ENCODE results near the gene TMEM156.
A peak's percentile ranks its signal among the peaks of the same experiment; 100 is the strongest.
"Not testable (repeated sequence)": the region's sequence is repeated elsewhere in the genome, so short reads cannot be mapped to it uniquely, and the experiment has no call there.

TMEM156 gene

GRCh38 chr4:39026096-39026495 is 6.1 kb downstream of the TMEM156 start:
- H3K4me1 Mint-ChIP-seq = peaks cover 32% of the 10 kb centered on the region
- no peaks in the 10 kb centered on the region for H3K27me3 Mint-ChIP-seq
- H3K4me3 Mint-ChIP-seq = no peak overlapping the region
- H3K27ac Mint-ChIP-seq = peak overlapping the region; percentile 4
- H3K9me3 Mint-ChIP-seq = peaks cover 8% of the 10 kb centered on the region
- H3K36me3 Mint-ChIP-seq = peaks cover 25% of the 10 kb centered on the region

- H3K4me3 Mint-ChIP-seq = no peak overlapping the region
- H3K27ac Mint-ChIP-seq = peak overlapping the region; percentile 4
- H3K27me3 Mint-ChIP-seq = no peaks in the 10 kb centered on the region
- H3K9me3 Mint-ChIP-seq = peaks cover 8% of the 10 kb centered on the region
- peaks cover 31% of the 10 kb centered on the region for H3K4me1 Mint-ChIP-seq
- H3K36me3 Mint-ChIP-seq = peaks cover 25% of the 10 kb centered on the region
Observed at GRCh38 chr4:39025552-39026085, 6.6 kb downstream of the TMEM156 start.

- Mint-ChIP-seq H3K9me3 (peaks cover 8% of the 10 kb centered on the region), H3K4me3 (no peak overlapping the region), H3K36me3 (peaks cover 25% of the 10 kb centered on the region), H3K27me3 (no peaks in the 10 kb centered on the region), H3K27ac (no peak overlapping the region), H3K4me1 (peaks cover 23% of the 10 kb centered on the region)
Observed at GRCh38 chr4:39024311-39024865, 7.8 kb downstream of the TMEM156 start.

GRCh38 chr4:39023059-39023458 is 9.2 kb downstream of the TMEM156 start:
- Mint-ChIP-seq H3K36me3 (peaks cover 26% of the 10 kb centered on the region), H3K4me1 (peaks cover 13% of the 10 kb centered on the region), H3K27me3 (no peaks in the 10 kb centered on the region)

GRCh38 chr4:39022241-39022640 is 10.0 kb downstream of the TMEM156 start:
- H3K4me3 Mint-ChIP-seq = no peak overlapping the region
- H3K9me3 Mint-ChIP-seq = peaks cover 8% of the 10 kb centered on the region
- peaks cover 11% of the 10 kb centered on the region for H3K4me1 Mint-ChIP-seq
- peaks cover 28% of the 10 kb centered on the region for H3K36me3 Mint-ChIP-seq
- no peak overlapping the region for H3K27ac Mint-ChIP-seq
- no peaks in the 10 kb centered on the region for H3K27me3 Mint-ChIP-seq

More at GRCh38 chr4:39023059-39023458, 9.2 kb downstream of the TMEM156 start:
- H3K27ac Mint-ChIP-seq = no peak overlapping the region
- no peak overlapping the region for H3K4me3 Mint-ChIP-seq
- peaks cover 8% of the 10 kb centered on the region for H3K9me3 Mint-ChIP-seq

GRCh38 chr4:39021631-39022030 is 10.6 kb downstream of the TMEM156 start:
- Mint-ChIP-seq H3K4me1 (peaks cover 11% of the 10 kb centered on the region), H3K27ac (no peak overlapping the region), H3K27me3 (no peaks in the 10 kb centered on the region), H3K9me3 (peaks cover 8% of the 10 kb centered on the region), H3K4me3 (no peak overlapping the region), H3K36me3 (peaks cover 27% of the 10 kb centered on the region)

GRCh38 chr4:39020130-39020529 is 12.1 kb downstream of the TMEM156 start:
- Mint-ChIP-seq H3K27ac (no peak overlapping the region), H3K9me3 (peaks cover 17% of the 10 kb centered on the region), H3K4me3 (no peak overlapping the region), H3K4me1 (peaks cover 6% of the 10 kb centered on the region), H3K36me3 (peaks cover 36% of the 10 kb centered on the region), H3K27me3 (no peaks in the 10 kb centered on the region)

GRCh38 chr4:39014028-39014427 is 18.2 kb downstream of the TMEM156 start:
- Mint-ChIP-seq H3K27me3 (no peaks in the 10 kb centered on the region), H3K27ac (no peak overlapping the region), H3K4me1 (peaks cover 28% of the 10 kb centered on the region), H3K4me3 (no peak overlapping the region), H3K9me3 (peaks cover 13% of the 10 kb centered on the region), H3K36me3 (peaks cover 27% of the 10 kb centered on the region)

- Mint-ChIP-seq H3K4me3 (no peak overlapping the region), H3K36me3 (peaks cover 8% of the 10 kb centered on the region), H3K27me3 (no peaks in the 10 kb centered on the region), H3K27ac (no peak overlapping the region), H3K4me1 (peaks cover 14% of the 10 kb centered on the region), H3K9me3 (no peaks in the 10 kb centered on the region)
Observed at GRCh38 chr4:39004758-39005157, 27.5 kb downstream of the TMEM156 start.

- not testable (repeated sequence) for H3K36me3 Mint-ChIP-seq, H3K4me3 Mint-ChIP-seq, H3K9me3 Mint-ChIP-seq, H3K27me3 Mint-ChIP-seq, H3K4me1 Mint-ChIP-seq, H3K27ac Mint-ChIP-seq
Observed at GRCh38 chr4:39002058-39002457, 30.2 kb downstream of the TMEM156 start.

- Mint-ChIP-seq H3K9me3 (no peaks in the 10 kb centered on the region), H3K4me3 (no peak overlapping the region), H3K27me3 (no peaks in the 10 kb centered on the region), H3K36me3 (peaks cover 9% of the 10 kb centered on the region), H3K4me1 (no peaks in the 10 kb centered on the region), H3K27ac (no peak overlapping the region)
Observed at GRCh38 chr4:38995660-38996005, 36.6 kb downstream of the TMEM156 start.

GRCh38 chr4:38994135-38994534 is 38.1 kb downstream of the TMEM156 start:
- Mint-ChIP-seq H3K27ac (no peak overlapping the region), H3K4me1 (peaks cover under 1% of the 10 kb centered on the region), H3K4me3 (no peak overlapping the region), H3K36me3 (peaks cover 6% of the 10 kb centered on the region), H3K9me3 (no peaks in the 10 kb centered on the region), H3K27me3 (no peaks in the 10 kb centered on the region)

- H3K27me3 Mint-ChIP-seq = no peaks in the 10 kb centered on the region
- no peak overlapping the region for H3K4me3 Mint-ChIP-seq
- peaks cover 3% of the 10 kb centered on the region for H3K4me1 Mint-ChIP-seq
- H3K36me3 Mint-ChIP-seq = peaks cover 9% of the 10 kb centered on the region
- H3K9me3 Mint-ChIP-seq = no peaks in the 10 kb centered on the region
- H3K27ac Mint-ChIP-seq = no peak overlapping the region
Observed at GRCh38 chr4:38993683-38994082, 38.5 kb downstream of the TMEM156 start.

- Mint-ChIP-seq H3K36me3 (peaks cover 15% of the 10 kb centered on the region), H3K4me1 (peaks cover 22% of the 10 kb centered on the region), H3K9me3 (no peaks in the 10 kb centered on the region), H3K4me3 (no peak overlapping the region), H3K27me3 (no peaks in the 10 kb centered on the region), H3K27ac (no peak overlapping the region)
Observed at GRCh38 chr4:38990241-38990640, 42.0 kb downstream of the TMEM156 start.

- Mint-ChIP-seq H3K27ac (no peak overlapping the region), H3K4me1 (peaks cover 23% of the 10 kb centered on the region), H3K27me3 (no peaks in the 10 kb centered on the region), H3K36me3 (peaks cover 15% of the 10 kb centered on the region), H3K9me3 (no peaks in the 10 kb centered on the region), H3K4me3 (no peak overlapping the region)
Observed at GRCh38 chr4:38989487-38989886, 42.7 kb downstream of the TMEM156 start.

- not testable (repeated sequence) for H3K9me3 Mint-ChIP-seq, H3K4me3 Mint-ChIP-seq, H3K27me3 Mint-ChIP-seq, H3K27ac Mint-ChIP-seq
- peaks cover 14% of the 10 kb centered on the region for H3K36me3 Mint-ChIP-seq
- H3K4me1 Mint-ChIP-seq = peaks cover 27% of the 10 kb centered on the region
Observed at GRCh38 chr4:38988353-38988752, 43.9 kb downstream of the TMEM156 start.

GRCh38 chr4:38987491-38987890 is 44.7 kb downstream of the TMEM156 start:
- Mint-ChIP-seq H3K36me3 (peaks cover 18% of the 10 kb centered on the region), H3K4me1 (peaks cover 28% of the 10 kb centered on the region), H3K4me3 (no peak overlapping the region), H3K27me3 (no peaks in the 10 kb centered on the region), H3K9me3 (no peaks in the 10 kb centered on the region), H3K27ac (no peak overlapping the region)
